Anterior cingulate cortex (tissue), 58 donors: ENCODE data around the gene SLC6A19.
A peak's percentile ranks its signal among the peaks of the same experiment; 100 is the strongest.
"Not testable (repeated sequence)": the region's sequence is repeated elsewhere in the genome, so short reads cannot be mapped to it uniquely, and the experiment has no call there.

Experiments used
- DNase-seq, 58 donors: peaks; one replicate each; lab custom pipeline; 2025; lab: John Stamatoyannopoulos, UW

Gene SLC6A19

DNA sequence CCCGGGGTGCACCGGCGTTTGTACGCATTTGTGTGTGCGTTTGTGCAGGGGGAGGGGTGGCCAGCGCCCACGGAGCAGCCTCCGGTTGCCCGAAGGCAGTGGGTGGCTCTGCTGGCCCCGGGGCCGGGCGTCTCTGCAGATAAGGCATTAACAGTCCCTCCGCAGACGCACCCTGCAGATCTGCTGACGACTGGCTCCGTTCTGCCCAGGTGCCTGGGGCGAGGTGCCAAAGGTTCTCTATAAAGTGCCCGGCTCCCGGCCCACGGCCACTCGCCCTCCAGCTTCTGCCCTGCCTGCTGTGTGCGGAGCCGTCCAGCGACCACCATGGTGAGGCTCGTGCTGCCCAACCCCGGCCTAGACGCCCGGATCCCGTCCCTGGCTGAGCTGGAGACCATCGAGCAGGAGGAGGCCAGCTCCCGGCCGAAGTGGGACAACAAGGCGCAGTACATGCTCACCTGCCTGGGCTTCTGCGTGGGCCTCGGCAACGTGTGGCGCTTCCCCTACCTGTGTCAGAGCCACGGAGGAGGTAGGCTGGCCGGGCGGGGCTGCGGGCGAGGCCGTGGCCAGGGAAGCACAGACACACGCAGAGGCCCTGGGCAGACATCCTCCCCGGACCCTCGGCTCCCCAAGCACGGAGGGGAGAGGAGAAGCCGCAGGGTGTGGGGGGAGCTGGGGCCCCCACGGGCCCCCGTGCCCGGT, at the start of gene SLC6A19:
SLC6A19 (plus strand) TSS at position 269 of the 699 bp plus-strand sequence; CDS start at position 325, 56 bp downstream.
- DNase-seq = no peak

DNA sequence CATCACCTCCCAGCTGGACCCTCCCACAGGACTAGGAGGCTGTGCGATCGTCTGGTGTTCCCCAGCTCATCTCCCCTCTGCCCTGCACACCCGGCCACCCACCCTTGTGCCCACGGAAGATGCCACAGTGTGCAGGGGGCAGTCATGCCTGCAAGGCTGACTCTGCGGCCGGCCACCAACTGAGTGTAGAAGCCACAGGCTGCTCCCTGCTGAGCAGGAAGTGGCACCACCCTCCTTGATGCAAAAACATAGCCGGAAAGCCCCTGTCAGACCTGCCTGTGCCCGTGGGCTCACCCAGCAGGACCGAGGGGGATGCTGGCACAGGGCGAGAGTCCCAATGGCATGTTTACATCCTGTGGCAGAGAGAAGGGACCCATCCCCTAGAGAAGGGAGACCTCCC, 49.2 kb upstream of the SLC6A19 start:
- no peak for DNase-seq

GRCh38 chr5:1152771-1153282, 48.6 kb upstream of the SLC6A19 start:
- no peak for DNase-seq

DNA sequence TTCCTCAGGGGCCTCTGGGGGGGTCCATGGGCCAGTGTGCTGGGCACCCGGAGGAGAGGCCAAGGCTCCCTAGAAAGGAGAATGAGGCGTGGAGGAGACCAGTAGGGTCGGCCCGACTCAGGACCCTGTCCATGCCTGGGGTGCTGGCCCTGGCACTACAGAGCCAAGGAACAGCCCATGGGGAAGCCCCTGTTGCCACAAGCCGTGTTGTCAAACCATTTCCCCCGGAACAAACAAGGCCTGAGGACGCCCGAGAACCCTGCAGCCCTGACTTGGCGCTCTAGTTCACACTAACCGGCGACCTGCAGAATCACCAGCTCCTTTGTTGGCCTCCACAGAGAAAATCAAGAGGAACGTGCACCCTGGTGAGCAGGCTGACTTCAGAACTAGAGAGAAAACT, 48.0 kb upstream of the SLC6A19 start:
- no peak for DNase-seq

DNA sequence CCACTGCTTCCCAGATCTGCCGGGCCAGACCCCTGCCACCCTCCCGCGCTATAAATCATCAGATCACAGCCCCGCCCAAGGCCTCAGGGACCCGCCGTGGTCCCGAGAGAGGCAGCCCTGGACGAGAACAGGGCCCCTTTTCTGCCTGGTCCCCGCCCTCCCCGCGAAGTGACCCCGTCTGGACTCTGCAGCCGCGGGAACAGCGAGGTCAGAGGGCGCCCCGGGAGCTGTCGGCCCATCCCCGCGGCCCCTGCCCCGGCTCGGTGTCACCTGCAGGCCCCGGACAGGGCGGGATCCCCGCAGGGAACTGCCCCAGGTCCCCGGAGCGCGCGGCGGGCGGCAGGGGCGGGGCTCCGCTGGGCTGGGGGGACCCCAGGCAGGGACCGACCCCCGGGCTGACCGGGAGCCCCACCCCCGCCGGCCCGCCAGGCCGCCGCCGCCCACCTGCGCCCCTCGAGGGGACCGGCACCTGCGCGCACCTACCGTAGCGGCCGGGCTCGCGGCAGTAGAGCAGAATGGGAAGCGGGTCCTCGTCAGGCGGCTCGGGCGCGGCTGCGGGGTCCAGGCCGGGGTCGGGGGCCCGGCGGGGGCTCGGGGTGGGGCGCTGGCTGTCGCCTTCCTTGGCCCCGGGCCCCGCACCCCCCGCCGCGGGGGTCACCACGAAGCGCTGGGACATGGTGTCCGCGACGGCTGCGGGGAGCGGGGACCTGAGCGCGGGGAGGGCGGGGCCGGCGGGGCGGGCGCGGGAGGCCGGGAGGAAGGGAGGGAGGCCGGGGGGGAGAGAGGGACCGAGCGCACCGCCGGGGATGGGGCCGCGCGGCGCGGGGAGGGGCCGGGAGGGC, 46.0 kb upstream of the SLC6A19 start:
- DNase-seq = no peak

DNA sequence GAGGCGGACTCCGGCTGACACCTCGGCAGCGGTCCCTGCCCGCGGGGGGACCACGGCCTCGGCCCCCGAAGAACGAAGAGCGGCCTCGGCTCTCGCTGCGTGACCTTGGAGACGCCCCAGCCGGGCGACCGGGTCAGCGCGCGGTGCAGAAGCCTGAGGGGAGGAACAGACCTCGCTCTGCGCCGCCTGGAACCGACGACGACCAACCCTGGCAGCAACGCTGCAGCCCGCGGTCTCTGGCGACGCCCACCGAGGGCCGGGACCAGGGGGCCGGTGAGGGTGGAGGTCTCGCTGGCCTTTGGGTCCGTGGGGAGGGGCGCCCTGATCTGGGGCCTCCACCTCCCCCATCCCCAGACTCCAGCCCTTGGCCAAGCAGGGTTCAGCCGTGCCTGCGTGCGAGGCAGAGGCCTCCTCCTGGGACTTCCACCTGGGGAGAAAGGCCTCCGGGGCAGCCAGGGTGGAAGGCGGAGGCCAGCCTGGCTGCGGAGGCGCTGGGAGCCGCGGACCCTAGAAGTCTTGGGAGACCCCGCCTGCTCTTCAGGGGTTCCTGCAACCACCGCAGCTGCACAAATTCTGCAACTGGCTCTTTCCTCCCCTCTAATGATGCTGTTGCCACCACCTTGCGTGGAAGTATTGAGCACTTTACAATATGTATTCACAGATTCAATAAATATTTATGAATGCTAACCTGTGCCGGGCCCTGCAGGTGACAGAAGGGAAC, 45.2 kb upstream of the SLC6A19 start:
- DNase-seq = no peak

DNA sequence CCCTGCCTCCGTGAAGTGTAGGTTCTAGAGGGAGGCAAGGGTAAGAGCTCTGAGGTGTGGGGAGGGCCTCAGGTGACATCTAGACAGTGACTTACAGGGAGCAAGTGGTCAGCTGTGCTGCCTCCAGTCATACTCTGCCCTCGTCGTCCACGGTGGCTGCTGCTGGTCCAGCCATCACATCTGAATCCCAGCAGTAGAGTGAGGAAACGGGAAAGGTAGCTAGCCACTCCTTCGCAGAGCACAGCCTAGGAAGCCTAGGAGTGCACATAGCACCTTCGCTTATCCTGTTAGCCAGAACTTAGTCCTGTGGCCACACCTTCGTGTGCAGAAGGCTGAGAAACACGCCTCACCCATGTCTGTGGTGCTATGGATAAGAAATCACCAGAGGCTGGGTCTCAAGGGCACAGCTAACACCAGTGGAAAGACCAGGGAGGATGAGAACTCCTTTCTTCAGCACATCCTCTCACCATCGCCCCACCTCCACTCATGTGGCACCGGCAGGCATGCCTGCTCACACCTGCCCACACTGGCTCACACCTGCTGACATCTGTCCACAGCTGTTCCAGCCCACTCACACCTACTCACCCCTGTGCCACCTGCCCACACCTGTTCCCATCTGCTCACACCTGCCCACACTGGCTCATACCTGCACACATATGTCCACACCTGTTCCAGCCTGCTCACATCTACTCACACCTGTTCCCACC, 44.5 kb upstream of the SLC6A19 start:
- no peak for DNase-seq

DNA sequence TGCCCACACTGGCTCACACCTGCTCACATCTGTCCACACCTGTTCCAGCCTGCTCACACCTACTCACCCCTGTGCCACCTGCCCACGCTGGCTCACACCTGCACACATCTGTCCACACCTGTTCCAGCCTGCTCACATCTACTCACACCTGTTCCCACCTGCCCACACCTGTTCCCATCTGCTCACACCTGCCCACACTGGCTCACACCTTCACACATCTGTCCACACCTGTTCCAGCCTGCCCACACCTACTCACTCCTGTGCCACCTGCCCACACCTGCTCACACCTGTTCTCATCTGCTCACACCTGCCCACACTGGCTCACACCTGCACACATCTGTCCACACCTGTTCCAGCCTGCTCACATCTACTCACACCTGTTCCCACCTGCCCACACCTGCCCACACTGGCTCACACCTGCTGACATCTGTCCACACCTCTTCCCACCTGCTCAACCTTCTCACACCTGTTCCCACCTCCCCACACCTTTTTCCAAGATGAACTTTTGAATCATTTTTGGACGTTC, 43.9 kb upstream of the SLC6A19 start:
- not testable (repeated sequence) for DNase-seq

GRCh38 chr5:1158647-1159340, 42.6 kb upstream of the SLC6A19 start:
- no peak for DNase-seq

GRCh38 chr5:1159341-1159675, 42.1 kb upstream of the SLC6A19 start:
- DNase-seq = no peak

DNA sequence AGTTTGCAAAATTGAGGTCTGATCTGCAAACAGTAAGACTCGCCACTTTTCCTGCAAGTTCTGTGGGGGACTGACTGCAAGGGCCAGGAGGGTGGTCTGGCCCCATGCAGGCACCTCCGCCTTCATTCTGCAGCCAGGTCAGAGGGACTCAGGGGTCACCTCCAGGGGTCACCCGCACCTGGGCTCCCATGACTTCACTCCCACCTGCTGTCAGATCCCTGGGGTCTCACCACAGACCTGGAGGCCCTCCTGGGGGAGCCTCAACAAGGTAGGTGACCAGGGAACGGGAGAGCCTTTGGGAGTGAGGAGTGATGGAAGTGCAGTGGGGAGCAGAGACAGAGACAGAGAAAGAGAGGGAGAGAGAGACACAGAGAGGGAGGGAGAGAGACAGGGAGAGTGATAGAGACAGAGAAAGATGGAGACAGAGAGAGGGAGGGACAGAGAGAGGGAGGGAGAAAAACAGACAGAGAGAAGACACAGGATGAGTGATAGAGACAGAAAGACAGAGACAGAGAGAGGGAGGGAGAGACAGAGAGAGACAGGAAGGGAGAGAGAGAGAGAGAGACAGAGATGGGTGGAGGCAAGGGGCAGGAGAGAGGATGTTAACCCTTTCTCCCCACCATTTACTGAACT, 41.5 kb upstream of the SLC6A19 start:
- no peak for DNase-seq

DNA sequence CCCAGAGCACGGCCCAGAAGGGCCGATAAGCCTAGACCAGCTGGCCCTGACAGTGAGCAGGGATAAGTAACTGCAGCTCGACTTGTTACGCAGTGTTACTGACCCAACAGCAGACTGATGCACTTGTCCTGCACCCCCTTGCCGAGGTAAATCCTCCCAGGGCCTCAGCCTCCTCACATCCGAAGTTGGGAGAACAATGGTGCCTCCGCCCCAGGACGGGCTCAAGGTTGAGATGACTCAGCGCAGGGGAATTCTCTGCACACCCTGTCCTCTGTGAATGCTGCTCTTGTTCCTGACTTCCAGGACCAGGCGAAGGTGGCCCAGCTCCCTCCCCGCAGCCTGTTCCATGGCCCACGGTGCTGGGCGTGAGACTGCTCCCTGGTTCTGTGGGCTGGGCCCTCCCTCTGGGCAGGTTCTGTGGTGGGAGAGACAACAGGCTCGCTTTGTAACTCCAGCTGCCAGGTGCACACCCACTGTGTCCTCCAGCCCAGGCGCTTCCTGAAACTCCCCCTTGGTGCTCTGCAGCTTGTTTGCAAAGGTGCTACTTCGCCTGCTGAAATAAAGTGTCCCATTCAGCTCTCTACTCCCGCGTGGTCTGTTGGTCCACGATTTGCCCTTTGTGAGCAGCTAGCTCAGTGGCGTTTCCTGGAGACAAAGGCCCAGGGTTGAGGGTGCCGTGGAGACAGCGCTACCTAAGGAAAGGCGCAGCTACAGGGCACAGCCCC, 40.1 kb upstream of the SLC6A19 start:
- DNase-seq = no peak

- DNase-seq = peak in 55 of 58 donors; percentile 11 to 92 (median 62)
Observed at GRCh38 chr5:1161833-1162229, 39.6 kb upstream of the SLC6A19 start.

GRCh38 chr5:1162276-1162675, 39.1 kb upstream of the SLC6A19 start:
- DNase-seq = no peak

DNA sequence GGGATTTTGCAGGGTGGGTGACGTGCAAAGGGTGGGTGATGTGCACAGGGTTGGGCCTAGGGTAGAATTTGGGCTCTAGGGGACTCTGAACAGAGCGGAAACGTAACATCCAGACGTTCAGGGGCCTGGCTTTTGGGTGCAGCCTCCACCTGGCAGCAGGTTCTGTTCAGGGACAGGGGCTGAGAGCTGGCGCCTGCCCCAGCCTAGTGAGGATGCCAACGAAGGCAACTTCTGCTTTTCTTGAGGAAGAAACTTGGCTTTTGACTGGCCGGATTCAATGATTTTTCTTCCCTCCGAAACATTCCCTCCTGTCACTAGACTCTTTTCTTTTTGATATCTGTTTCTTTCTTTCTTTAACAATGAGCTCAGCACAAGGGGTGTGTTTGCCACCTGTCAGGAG, 38.6 kb upstream of the SLC6A19 start:
- no peak for DNase-seq

GRCh38 chr5:1163366-1163765, 38.0 kb upstream of the SLC6A19 start:
- no peak for DNase-seq

GRCh38 chr5:1163879-1164278, 37.5 kb upstream of the SLC6A19 start:
- no peak for DNase-seq
